HG02840 (cell line): Measurements from ENCODE around the gene OSBPL2.

ENCODE experiments used
- ATAC-seq: cut with Tn5 transposase; IDR thresholded peaks from one replicate; pipeline ENCODE4 v1.9.1; 2021; ENCODE audit warnings: mild to moderate bottlenecking, moderate library complexity, moderate number of reproducible peaks; ENCODE audit not compliant: unreplicated experiment, low FRiP score

Gene OSBPL2

DNA sequence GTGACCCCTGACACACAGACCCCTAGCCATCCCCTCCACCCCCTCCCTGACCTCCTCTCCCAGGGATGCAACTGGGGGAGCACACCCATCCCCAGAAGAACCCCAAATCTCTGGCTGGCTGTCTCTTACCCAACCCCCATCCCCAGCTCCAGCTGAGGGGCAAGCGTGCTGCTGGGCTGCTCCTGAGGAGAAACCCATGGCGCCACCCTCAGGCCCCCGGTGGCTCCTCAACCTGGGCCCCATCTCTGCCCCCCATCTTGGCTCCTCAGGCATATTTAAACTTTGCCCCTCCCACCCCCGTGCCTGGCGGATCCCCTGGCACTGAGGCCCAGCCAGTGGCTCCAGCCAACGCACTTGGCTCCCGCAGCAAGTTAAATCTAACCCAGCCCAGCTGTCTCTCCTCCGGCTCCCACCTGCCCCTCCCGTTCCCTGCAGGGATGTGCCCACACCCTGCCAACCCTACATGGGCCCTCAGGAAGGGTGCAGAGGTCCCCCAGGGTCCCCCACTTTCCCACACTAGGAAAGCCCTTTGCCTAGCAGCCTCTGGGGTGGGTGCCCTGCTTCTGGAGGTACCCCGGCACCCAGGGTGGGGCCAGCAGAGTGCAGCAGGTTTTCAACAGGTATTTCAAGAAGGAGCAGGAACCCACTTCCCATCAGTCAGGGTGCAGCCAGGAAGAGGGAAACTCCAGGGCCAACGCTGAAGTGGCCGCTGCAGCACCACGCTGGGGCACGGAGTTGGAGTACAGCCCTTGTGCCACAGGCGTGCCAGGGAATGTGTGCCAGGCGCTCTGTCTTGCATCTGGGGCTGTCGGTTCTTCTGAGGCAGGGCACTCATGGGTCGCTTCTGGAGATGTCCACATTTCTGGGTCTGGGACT, 5.3 kb upstream of the OSBPL2 start:
- no peak for ATAC-seq

DNA sequence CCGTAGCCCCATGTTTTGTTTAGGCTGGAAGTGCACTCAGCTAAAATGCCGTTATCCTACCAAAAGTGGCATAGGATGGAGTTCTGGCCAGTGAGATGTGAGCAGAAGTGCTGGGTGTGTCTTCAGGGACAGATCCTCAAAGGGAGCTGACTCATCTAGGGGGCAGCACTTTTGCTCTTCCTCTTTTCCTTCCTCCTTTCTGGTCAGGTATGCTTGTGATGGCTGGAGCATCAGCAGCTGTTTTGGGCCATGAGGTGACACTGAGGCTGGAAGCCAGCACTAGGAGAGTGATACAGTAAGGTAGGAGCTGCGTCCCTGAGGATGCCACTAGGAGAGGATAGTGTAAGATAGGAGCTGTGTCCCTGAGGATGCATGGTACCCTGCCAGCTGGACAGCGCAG, 4.6 kb upstream of the OSBPL2 start:
- ATAC-seq = no peak

DNA sequence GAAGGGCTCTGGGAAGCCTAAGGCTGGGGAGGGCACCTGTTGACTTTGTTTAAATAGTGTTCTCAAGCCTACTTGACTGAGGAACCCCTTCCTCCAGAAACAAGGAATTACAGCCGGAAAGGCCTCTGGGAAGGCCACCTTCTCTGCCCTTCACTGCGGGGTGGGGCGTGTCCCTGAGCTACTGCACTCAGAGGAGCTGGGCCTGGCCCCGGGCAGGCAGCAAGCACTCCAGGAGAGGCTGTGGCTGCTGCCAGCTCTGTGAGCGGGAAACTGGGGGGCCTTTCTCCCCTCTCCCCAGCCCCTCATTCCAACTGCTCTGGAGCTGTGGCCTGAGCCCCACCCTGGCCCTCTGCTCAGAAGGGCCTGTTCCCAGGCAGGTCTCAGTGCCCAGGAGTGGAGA, 4.0 kb upstream of the OSBPL2 start:
- ATAC-seq = no peak

DNA sequence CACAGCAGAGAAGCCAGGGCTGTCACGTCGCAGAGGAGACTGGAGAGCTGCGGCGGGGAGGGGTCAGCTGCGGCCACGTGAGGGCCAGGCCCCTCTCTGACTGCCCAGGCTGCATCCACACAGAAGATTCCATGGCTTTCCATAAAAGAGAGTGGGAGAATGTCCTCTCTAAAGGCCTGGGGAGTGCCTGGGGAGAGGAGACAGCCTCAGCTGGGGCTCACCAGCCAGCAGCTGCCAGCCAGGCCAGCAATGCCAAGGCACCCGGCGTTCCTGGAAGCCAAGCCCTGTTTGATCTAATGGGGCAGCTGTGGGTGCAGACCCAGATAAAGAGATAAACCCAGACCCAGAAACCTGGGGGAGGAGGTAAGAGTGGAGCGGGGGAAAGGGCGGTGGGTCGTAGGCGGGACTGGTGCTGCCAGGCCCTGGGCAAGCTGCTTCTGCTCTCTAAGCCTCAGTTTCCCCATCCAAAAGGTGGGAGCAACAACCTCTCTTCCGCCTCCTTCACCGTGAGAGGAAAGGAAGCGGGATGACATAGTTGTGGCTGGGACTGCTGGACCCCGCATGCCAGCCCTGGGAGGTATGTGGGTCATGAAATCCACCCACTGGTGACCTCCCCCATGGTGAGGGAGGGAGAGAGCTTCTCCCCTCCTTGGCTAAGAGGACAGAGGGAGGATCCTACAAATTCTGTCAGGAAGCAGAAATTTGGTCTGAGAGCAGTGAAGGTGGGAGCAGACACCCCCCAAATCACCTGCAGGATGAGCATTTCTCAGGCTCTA, 3.1 kb upstream of the OSBPL2 start:
- no peak for ATAC-seq

DNA sequence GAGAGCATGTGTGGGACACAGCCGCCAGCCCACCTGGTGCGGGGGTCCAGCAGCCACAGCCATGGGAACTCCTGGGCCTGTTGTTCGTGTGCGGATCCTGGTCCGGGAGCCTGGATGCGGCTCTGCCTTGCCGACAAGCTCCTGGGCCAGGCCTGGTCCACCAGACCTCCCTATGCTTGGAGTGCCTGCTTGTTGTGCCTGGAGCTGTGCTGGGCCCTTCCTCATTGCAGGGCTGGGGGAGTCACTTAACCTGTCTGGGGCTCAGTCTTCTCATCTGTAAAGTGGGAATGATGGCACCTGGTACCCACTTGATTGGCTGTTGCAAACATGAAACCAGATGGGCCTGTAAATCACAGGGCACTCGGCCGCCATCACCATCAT, 2.6 kb upstream of the OSBPL2 start:
- no peak for ATAC-seq

DNA sequence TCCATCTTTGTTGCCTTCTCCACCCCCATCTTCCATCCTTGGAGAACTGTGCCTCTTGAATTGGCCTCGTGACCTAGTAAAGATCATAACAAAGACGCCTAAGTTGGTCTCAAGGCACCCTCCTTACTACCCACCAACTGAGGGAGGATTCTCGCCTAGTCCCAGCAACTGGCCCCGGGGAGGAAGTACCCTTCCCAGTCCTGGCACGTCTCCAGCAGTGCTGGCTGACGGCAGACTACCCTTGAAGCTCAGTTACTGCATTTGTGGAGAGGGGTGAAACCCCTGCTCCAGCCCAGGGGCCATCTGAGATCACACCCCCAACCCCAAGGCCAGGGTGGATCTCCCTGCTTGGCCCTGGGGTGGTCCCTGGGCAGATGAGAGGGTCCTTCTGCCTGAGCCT, 2.1 kb upstream of the OSBPL2 start:
- no peak for ATAC-seq

DNA sequence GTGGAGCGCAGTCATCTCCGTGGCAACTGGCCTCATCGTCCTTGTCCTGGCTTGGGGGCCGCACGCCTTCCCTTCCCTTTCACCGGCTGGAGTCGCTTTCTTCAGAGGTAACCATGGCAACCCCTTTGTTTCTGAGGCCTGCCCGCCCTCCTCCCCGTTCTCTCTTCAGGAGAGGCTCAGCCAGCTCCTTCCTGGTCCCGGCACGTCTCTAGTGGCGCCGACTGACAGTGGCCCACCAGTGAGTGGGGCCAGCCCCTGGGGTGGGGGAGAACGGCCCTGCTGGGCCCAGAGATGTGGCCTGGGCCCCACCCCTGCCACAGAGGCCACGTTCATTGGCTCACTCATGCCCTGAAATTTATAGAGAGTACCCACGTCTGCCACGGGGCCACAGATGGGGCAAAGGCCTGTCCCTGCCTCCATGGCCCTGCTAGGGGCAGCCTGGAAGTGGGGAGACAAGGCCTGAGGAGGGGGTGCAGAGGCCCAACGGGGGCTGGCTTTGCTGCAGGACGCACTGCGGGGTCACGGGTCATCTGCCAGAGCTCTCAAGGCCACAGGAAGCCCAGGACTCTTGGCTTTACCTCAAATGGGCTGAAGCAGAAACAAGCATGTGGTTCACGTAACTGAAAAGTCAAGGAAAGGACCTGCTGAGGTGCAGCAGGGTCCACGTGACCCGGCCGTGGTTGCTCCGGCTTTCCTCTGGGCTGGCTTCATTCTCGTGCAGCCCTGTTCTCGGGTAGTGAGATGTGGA, 1.4 kb upstream of the OSBPL2 start:
- no peak for ATAC-seq

DNA sequence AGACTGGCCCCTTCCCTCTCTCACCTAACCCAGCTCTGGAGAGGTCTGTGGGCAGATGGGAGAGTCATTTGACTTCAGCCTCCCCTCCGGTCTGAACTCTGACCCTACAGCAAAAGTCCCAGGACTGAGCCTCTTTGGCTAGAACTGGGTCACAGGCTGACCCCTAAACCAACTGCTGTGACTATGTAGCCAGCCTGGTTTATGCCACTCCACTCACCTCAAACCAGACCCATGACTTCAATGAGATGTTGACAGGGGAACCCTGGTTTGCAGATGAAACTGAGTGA, 864 bp upstream of the OSBPL2 start:
- no peak for ATAC-seq

DNA sequence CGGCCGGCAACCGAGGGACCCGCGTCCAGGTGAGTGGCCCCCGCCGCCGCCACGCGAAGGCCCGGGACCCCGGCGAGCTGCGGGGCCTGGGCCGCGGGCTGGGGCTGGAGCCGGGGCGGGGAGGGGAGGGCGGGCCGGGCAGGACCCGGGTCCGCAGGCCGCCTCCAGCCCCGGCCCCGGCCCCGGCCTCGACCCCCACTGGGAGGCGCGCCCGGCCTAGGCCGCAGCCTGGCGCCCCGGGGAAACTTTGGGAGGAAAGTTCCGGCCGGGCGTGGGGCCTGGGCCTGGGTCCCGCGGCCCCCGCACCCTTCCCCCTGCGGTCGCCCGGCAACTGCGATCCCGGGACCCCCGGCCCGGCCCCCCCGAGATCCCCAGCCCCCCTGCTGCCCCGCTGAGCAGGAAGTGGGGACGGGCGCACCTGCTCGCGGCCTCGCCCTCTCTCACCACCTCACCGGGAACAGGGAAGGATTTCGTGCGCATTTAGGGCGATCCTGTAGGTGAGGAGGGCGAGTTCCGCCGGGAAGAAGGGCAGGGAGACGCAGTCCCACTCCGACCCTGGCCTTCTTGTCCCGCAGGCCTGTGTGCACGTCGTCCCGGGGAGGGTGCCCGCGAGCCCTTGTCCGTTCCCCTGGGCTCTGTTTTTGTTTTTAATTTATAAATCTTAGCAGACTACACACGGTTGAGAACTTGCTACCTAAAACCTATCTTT, 402 bp downstream of the OSBPL2 start:
- ATAC-seq = peak; percentile 8

DNA sequence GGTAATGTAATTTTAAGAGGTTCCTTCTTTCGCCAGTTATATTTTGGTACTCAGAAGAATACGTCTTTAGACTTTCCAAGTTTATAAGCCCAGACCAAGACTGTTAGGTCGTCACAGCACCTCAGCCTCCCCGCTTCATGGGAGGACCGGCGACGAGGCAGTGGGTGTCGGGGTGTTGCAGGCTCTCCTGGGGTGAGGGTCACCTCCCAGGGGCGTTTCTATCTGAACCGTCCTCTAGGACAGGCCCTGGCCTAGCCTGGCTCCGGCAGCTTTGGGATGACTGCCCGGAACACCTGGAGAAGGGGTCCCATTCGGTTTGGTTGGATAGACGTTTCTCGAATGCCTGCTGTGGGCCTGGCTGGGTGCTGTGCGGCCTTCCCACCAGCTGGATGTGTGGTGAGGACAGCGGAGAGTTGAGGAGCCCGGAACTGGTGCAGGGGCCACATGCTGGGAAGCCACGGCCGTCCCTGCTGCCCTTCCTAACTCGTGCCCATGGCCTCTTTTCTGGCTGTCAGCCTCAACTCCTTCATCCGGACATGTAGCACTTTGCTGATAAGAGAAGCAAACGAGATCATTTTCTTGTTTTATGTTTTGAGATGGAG, 1.1 kb downstream of the OSBPL2 start:
- ATAC-seq = no peak

DNA sequence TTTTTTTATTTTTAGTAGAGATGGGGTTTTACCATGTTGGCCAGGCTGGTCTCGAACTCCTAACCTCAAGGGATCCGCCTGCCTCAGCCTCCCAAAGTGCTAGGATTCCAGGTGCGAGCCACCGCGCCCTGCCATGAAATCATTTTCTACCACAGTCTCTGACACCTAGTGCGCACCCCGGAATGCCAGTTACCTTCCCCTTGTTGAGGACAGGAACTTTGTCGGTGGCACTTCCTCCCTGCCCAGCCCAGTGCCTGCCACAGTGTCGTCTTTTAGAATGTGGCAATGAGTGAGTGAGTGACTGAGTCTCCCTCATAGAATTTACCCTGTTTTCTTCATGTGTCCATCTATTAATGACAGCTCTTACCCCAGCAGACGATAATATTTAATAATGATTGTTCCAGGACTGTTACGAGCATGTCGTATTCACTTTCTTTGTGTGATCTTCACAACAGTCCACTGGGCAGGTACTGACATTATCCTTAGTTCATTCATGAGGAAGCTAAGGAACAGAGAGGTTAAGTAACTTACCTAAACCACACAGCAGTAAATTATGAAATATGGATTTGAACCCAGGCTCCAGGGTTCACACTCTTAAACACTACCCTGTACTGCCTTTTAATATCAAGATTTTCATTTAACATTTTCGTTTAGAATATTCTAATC, 1.8 kb downstream of the OSBPL2 start:
- ATAC-seq = no peak

DNA sequence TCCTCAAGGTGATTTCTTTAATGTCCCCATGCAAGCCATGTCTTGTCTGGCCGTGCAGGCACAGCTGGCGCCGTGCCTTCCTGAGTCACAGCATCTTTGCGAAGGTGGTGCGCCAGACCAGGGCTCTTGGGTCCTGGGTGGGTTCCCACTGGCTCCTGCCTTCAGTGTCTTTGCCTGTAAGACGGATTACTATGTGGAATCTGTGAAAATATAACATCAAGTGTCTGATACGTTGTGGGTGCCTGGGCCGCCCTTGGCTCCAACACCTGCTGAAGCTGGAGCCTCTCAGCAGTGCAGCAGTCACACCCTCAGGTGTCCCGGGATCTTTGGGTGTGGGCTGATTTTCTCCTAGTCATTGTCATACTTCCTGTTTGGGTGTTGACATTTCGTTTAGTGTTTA, 3.2 kb downstream of the OSBPL2 start:
- ATAC-seq = no peak

DNA sequence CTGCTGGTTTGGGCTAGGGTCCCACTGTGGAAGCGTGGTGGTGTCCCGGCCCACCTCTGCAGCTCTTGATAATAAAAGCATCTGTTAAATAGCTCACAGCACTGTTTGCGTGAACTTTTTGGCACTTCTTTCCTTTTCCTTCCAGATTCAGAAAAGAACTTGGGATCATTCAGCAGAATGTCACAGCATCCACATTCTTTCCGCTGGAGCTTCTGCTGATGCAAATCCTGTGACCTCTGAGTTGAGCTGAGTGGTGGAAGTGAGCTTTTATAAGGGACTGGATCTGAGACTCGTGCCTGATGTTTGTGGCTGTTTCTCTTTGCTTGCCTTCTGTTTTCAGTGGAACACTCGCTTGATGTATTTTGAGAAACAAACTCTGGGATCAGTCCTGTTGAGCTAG, 3.9 kb downstream of the OSBPL2 start:
- ATAC-seq = no peak

DNA sequence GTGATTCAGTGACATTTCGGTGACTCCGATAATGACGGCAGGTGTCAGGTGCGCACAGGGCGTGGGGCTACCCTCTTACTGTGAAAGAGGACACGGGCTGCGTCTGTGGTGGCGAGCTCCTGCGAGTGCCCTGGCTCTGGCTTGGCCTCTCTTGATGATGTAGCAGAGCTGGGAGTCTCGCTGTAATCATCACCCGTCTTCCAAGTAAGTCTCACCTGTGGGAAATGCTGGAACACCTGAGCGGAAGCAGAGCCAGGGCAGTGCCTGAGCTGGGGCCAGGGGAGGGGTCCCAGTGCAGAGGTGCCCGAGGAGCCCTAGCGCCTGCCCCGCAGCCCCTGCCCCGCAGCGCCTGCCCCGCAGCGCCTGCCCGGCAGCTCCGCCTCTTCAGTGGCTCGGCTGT, 4.8 kb downstream of the OSBPL2 start:
- ATAC-seq = no peak

DNA sequence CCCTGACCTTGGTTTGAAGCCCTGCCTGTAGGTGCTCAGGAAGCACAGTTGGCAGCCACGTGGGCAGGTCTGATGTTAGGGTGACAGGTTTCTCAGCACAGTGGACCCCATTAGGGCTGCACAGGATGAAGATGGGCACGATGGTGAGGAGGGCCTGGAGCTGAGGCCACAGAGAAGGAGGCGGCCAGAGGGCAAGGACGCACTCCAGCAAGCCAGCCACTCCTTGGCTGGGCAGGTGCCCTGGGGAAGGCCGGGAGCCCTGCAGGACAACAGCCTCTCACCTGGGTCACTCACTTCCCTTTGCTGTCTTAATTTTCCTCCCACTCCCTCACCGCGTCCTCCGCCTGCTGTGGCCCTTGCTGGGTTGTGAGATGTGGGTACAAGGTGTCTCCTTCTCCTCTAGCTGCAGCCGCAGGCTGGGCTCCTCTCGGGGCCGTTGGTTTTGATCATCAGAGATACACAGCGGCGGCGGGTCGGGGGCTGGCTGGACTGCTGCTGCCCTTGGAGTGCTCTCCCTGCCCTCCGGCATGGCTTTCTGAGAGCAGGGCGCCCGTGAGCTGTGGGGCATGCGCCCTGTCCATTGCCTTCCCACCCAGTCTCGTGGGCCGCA, 5.7 kb downstream of the OSBPL2 start:
- no peak for ATAC-seq

DNA sequence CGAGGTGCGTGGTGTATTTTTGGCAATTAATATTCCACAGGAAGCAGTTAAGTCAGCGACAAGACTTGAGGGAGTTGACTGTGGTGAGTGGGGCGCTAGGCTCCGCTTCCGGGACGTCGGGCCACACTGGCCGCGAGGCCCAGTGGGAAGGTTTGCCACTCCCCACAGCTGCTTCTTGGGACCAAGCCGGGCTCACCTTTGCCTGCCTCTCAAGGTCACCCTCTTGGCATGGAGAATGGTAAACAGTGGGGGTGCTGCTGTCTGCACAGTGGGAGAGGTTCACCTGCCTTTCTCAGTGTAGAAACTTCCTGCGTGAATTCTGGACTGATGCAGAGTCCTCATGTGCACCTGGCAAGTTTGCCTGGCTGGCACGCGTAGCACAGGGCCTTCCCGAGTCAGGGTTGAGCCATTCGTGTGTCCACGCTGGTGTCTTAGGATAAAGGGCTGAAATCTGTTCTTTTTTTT, 6.4 kb downstream of the OSBPL2 start:
- no peak for ATAC-seq

DNA sequence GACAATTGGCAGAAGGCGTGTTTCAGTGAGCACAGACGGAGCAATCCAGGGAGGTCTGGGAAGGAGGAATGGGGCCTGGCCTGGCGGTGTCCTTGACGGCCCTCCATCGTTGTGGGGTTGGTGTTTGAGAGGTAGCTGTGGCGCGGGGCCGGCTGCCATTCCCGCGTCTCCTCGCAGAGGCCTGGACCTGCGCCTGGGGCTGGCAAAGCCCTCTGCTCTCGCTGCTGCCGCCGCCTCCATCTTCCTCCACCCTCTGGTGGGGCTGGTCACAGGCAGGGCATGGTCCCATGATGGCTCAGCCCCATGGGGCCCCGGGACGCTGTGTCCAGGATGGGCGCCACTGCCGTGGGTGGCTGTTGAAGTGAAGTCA, 7.6 kb downstream of the OSBPL2 start:
- no peak for ATAC-seq

DNA sequence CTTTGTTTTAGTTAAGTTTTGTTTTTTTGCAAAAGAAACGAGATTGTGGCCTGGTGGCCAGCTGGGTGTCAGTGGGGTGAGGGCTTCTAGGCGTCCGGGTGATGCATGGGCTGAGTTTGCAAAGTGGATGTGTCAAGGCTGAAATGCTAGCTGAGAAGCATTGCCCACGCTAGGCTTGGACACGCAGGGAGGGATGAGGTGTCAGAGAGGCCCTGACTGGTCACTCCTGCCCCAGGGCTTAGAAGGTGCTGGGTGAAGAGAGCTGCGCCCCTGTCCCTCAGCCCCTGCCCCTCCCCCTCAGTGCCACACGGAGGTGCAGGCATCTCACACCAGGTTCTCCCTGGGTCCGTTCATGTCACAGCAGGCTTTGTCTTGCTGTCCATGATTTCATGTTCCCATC, 8.1 kb downstream of the OSBPL2 start:
- no peak for ATAC-seq

DNA sequence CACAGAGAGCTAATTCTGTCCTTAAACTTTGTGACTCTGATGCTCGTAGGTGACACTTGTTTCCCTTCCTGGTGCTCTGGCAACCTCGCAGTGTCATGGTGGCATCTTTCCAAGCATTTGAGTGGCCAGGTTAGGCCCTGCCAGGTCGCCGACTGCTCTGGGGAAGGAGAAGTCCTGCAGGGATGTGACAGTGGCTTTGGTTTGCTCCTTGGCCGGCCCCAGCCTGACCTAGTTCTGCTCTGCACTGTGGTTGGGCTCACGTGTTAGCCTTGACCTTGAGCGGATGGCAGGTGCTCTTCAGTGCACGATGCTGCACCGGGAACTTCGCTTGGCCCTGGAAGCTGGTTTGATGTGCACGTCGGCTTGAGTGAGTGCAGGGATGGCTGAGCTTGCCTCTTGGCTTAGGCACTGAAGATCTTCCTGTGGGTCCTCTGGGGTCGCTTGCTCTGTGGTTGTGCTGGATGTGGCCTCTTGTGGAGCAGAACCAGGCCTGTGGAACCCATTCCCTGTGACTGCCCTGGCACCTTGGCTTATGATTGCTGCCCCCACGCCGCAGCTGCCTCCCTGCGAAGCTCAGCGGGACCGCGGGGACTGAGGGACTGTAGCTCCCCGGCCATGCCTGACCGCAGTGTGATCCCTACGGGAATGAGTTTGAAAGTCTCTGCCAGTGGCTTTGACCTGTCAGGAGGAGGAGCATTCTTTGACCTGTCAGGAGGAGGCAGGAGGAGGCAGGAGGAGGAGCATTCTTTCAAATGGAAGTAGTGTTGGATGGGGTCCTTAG, 8.7 kb downstream of the OSBPL2 start:
- no peak for ATAC-seq
